C4-2B (cell line): ENCODE data around the gene ABLIM3.

Experiments used
- H3K27ac ChIP-seq: fragments of 450-650 bp; 2 replicates; pipeline ENCODE4 v1.5.1; 2017
- CTCF ChIP-seq: fragments of 450-650 bp; conservative IDR thresholded peaks from 2 replicates; pipeline ENCODE4 v1.5.1; 2017; ENCODE audit warnings: mild to moderate bottlenecking
- ZFX ChIP-seq: fragments of 450-650 bp; IDR thresholded peaks from 2 replicates; pipeline ENCODE4 v1.6.1; 2017

Gene ABLIM3

GRCh38 chr5:149237662-149238061 is 96.4 kb downstream of the ABLIM3 start:
- no peak overlapping the region for H3K27ac ChIP-seq
- TF ChIP-seq CTCF, result peak; percentile 11; the same call in 1 of the 2 replicates
- no peak for TF ChIP-seq ZFX

- H3K27ac ChIP-seq, result no peak overlapping the region
- TF ChIP-seq ZFX (no peak), CTCF (no peak; the same call in 1 of the 2 replicates)
Observed at GRCh38 chr5:149238540-149238939, 97.2 kb downstream of the ABLIM3 start.

GRCh38 chr5:149239917-149240316 is 98.6 kb downstream of the ABLIM3 start:
- no peak overlapping the region for H3K27ac ChIP-seq
- TF ChIP-seq CTCF (no peak), ZFX (no peak)

GRCh38 chr5:149240354-149240998 is 99.2 kb downstream of the ABLIM3 start:
- no peak overlapping the region for H3K27ac ChIP-seq
- TF ChIP-seq ZFX, result no peak
- no peak for TF ChIP-seq CTCF

GRCh38 chr5:149242339-149242738 is 101.0 kb downstream of the ABLIM3 start:
- H3K27ac ChIP-seq, result no peak overlapping the region
- TF ChIP-seq CTCF (no peak), ZFX (no peak)

GRCh38 chr5:149246906-149247305 is 105.6 kb downstream of the ABLIM3 start:
- H3K27ac ChIP-seq, result no peak overlapping the region
- no peak for TF ChIP-seq CTCF
- no peak for TF ChIP-seq ZFX

- no peak overlapping the region for H3K27ac ChIP-seq
- TF ChIP-seq ZFX, result no peak
- TF ChIP-seq CTCF, result no peak
Observed at GRCh38 chr5:149247726-149248125, 106.4 kb downstream of the ABLIM3 start.
